Measurements from ENCODE around the gene NEURL1B.
"Not testable (repeated sequence)": the region's sequence is repeated elsewhere in the genome, so short reads cannot be mapped to it uniquely, and the experiment has no call there.

NEURL1B gene

GRCh38 chr5:172699999-172700364 is 58.9 kb downstream of the NEURL1B start:
- DNase-seq, result no peak

- DNase-seq, result no peak
Measured at GRCh38 chr5:172700365-172701290, 59.6 kb downstream of the NEURL1B start.

GRCh38 chr5:172701291-172701656 is 60.2 kb downstream of the NEURL1B start:
- DNase-seq, result peak; percentile 36 to 60 (median 48)

- no peak for DNase-seq
Measured at GRCh38 chr5:172703952-172704351, 62.9 kb downstream of the NEURL1B start.

GRCh38 chr5:172705576-172706084 is 64.6 kb downstream of the NEURL1B start:
- DNase-seq, result no peak

GRCh38 chr5:172706796-172707195 is 65.7 kb downstream of the NEURL1B start:
- no peak for DNase-seq

- peak; percentile 51 to 72 (median 51) for DNase-seq
Measured at GRCh38 chr5:172707285-172708182, 66.5 kb downstream of the NEURL1B start.

- DNase-seq, result no peak
Measured at GRCh38 chr5:172708183-172708505, 67.1 kb downstream of the NEURL1B start.

- no peak for DNase-seq
Measured at GRCh38 chr5:172710676-172711075, 69.6 kb downstream of the NEURL1B start.

- not testable (repeated sequence) for DNase-seq
Measured at GRCh38 chr5:172711321-172711861, 70.3 kb downstream of the NEURL1B start.

GRCh38 chr5:172712610-172713009 is 71.5 kb downstream of the NEURL1B start:
- DNase-seq, result no peak

- DNase-seq, result peak; percentile 55 to 82 (median 62)
Measured at GRCh38 chr5:172713113-172713808, 72.2 kb downstream of the NEURL1B start.

- DNase-seq, result no peak
Measured at GRCh38 chr5:172713809-172714490, 72.9 kb downstream of the NEURL1B start.

GRCh38 chr5:172714491-172715420 is 73.7 kb downstream of the NEURL1B start:
- peak; percentile 92 to 95 (median 94) for DNase-seq

GRCh38 chr5:172715421-172715780 is 74.3 kb downstream of the NEURL1B start:
- DNase-seq, result peak in 1 of 3 donors; percentile 26

- no peak for DNase-seq
Measured at GRCh38 chr5:172715931-172716682, 75.0 kb downstream of the NEURL1B start.

- DNase-seq, result peak; percentile 82 to 90 (median 86)
Measured at GRCh38 chr5:172716796-172717313, 75.8 kb downstream of the NEURL1B start.

- no peak for DNase-seq
Measured at GRCh38 chr5:172717481-172718195, 76.6 kb downstream of the NEURL1B start.

- DNase-seq, result no peak
Measured at GRCh38 chr5:172718527-172719114, 77.6 kb downstream of the NEURL1B start.

All from suppressor macrophage treated with lipopolysaccharide for 1 hour (primary cell).